Medulla oblongata (tissue), 1 donor: ENCODE data around the gene HDDC2.
A peak's percentile ranks its signal among the peaks of the same experiment; 100 is the strongest.

Source experiments
- DNase-seq: peaks from one replicate; pipeline ENCODE4 v3.0.0-alpha.2; 2015; ENCODE audit errors: extremely low spot score

Gene HDDC2

DNA sequence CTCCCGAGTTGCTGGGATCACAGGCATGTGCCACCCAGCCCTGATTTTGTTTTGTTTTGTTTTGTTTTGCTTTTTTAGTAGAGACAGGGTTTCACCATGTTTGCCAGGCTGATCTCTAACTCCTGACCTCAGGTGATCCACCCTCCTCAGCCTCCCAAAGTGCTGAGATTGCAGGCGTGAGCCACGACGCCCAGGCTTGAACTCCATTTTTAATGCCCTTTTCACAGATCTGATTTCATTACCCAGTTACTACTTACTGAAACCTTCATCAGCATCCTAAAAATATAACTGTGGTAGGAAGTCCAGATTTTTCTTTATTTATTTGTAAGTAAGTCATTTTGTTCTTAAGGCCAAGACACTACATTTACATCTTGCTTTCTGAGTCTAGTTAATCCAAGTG, 64.0 kb downstream of the HDDC2 start:
- no peak for DNase-seq

DNA sequence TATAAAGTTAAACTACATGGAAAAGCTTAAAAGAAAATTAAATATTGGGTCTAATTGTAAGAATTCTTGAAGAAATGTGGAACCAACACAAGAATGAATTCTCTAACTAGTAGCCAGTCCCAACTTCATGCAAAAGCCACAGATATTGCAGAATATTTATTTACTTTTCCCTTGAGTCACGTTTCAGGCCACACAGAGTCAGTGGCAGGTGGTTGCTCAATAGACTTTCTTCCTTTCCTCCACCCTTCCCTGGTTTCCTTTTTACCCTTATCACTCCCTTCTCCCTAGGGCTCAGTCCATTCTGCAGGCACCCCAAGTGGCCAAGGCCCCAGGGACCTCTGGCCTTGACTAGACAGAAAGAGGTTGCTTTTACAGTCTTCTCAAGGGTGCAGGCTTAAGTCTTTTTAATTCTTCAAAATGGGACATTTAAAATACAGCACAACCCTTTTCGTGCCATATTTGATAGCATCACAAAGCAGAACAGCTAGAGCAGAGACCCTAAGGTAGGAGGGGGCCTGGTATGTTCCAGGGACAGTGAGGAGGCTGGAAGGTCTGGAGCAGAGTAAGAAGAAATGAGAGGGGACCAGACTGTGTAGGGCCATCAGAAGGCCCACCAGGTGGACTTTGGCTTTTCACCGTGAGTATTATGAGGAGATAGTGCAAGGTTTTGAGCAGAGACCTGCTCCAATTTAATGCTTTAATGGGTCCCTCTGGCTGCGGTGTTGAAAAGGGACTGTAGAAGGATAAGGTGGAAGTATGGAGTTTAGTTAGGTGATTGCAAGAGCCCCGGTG, 65.0 kb downstream of the HDDC2 start:
- DNase-seq, result no peak

DNA sequence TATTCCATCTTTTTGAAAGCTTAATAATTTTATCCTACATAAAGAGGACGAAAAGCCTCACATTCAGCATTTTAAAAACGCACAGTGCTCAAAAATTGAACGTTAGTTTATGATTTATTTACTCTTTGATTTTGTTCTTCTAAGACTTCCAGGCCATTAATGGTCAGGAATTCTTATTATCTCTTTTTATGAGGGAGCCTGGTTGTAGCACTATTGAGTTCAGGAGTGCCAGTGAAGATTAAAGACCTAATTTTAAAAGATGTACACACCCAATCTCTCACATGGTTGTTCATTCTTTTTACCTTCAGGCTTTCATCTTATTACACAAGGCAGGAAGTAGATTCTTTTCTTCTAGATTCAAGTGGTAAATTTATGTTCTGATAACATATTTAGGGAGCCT, 68.6 kb downstream of the HDDC2 start:
- no peak for DNase-seq

DNA sequence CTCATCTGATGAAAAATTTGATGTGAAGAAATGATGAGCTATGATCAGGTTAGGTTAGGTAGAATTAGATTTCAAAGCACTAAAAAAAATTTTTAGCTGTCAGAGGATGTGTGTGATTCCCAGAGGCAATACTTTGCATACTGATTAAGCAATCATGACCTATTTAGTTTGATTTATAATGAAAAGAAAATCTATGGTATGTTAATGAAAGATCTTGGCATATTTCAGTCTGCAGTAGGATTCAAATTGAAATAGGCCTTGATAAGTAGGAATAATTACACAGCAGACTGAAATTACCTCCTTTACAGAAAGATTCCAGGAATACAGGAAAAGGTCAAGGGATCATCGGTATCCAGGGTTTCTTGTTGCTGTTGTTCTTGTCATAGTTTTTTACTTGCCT, 69.3 kb downstream of the HDDC2 start:
- DNase-seq, result no peak

- no peak for DNase-seq
Observed at GRCh38 chr6:125231574-125232343, 70.0 kb downstream of the HDDC2 start.

- DNase-seq, result no peak
Observed at GRCh38 chr6:125231133-125231532, 70.6 kb downstream of the HDDC2 start.

DNA sequence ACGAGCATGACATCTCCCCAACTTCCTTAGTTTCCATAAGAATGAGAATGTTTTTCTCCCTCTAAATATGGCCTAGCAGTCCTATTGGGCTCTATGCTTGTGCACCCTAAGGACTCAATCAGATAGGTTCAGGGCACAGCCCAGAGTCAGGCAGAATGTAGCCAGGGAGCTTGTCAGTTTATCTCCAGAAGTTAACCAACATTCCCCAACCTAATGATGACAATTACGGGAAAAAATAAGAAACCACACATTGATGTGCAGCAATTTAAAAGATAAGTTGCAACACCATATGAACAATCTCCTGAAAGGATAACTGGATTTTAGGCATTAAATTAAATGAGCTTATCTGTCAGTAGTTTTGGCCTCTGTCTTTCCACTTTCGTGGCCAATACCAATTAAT, 71.1 kb downstream of the HDDC2 start:
- no peak for DNase-seq

GRCh38 chr6:125228981-125229479, 72.7 kb downstream of the HDDC2 start:
- DNase-seq, result peak; percentile 19

DNA sequence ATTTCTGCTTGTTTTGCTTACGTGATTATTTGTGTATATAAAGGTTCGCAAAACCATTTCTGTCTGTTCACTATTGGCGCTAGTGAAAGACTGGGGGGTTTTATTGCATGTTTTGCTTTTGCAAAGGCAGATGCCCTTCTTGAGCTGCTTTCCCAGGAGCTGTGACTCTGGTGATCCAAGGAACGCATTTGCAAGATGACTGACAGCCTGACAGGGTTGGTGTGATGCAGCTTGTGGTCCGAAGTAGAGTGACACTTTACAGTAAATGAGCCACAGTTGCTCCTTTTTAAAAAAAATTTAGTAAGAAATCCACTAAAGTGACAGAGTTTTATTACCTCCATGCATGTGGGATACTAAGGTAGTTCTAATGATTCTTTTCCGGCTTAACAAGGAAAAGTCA, 74.5 kb downstream of the HDDC2 start:
- no peak for DNase-seq
